ENCODE results near the gene CGREF1. TPM values are rescaled to one million over a fixed set of nuclear protein-coding genes. Genes with fewer than 3 reads are reported as not detected.

Gene CGREF1
- total RNA-seq = 8.1 and 9.0 TPM in 2 replicates

- peak within 1 kb of the TSS; percentile 36 for H3K27ac Mint-ChIP-seq
- no peak for DNase-seq (ENCODE audit: low spot score)
- peak within 1 kb of the TSS; percentile 77 for H3K4me3 Mint-ChIP-seq (ENCODE audit: low read depth)
- H3K9me3 Mint-ChIP-seq = no peaks in the 10 kb centered on the region
- H3K4me1 Mint-ChIP-seq (ENCODE audit: low read depth) = peaks cover 12% of the 10 kb centered on the region
- peaks cover 39% of the 10 kb centered on the region for H3K27me3 Mint-ChIP-seq (ENCODE audit: low read depth)
- H3K36me3 Mint-ChIP-seq (ENCODE audit: low read depth) = no peaks in the 10 kb centered on the region
- intact Hi-C loops (cut with micrococcal nuclease) = no loop called here
These were observed at the start of gene CGREF1 for GRCh38 chr2:27118525-27119329. CGREF1 (minus strand) TSS chr2:27119128; CDS start chr2:27104366, 14,762 bp downstream.

- peaks cover 9% of the 10 kb centered on the region for H3K4me1 Mint-ChIP-seq (ENCODE audit: low read depth)
- no peak overlapping the region for H3K4me3 Mint-ChIP-seq (ENCODE audit: low read depth)
- no peak overlapping the region for H3K27ac Mint-ChIP-seq
- no peak for DNase-seq (ENCODE audit: low spot score)
- peaks cover 5% of the 10 kb centered on the region for H3K27me3 Mint-ChIP-seq (ENCODE audit: low read depth)
- intact Hi-C loops (cut with micrococcal nuclease) = no loop called here
- H3K36me3 Mint-ChIP-seq (ENCODE audit: low read depth) = no peaks in the 10 kb centered on the region
- H3K9me3 Mint-ChIP-seq = no peaks in the 10 kb centered on the region
These were observed 46.2 kb upstream of the CGREF1 start for GRCh38 chr2:27164960-27165763.

- no peak for DNase-seq (ENCODE audit: low spot score)
- no peaks in the 10 kb centered on the region for H3K9me3 Mint-ChIP-seq
- no peak overlapping the region for H3K27ac Mint-ChIP-seq
- intact Hi-C loops (cut with micrococcal nuclease) = no loop called here
- no peaks in the 10 kb centered on the region for H3K36me3 Mint-ChIP-seq (ENCODE audit: low read depth)
- H3K4me3 Mint-ChIP-seq (ENCODE audit: low read depth) = no peak overlapping the region
- peaks cover 9% of the 10 kb centered on the region for H3K4me1 Mint-ChIP-seq (ENCODE audit: low read depth)
- peaks cover 4% of the 10 kb centered on the region for H3K27me3 Mint-ChIP-seq (ENCODE audit: low read depth)
These were observed 43.5 kb upstream of the CGREF1 start for GRCh38 chr2:27162151-27163121.

- H3K27ac Mint-ChIP-seq = no peak overlapping the region
- intact Hi-C loops (cut with micrococcal nuclease) = no loop called here
- H3K27me3 Mint-ChIP-seq (ENCODE audit: low read depth) = peaks cover 2% of the 10 kb centered on the region
- DNase-seq (ENCODE audit: low spot score) = no peak
- H3K4me1 Mint-ChIP-seq (ENCODE audit: low read depth) = peaks cover 4% of the 10 kb centered on the region
- no peak overlapping the region for H3K4me3 Mint-ChIP-seq (ENCODE audit: low read depth)
- no peaks in the 10 kb centered on the region for H3K36me3 Mint-ChIP-seq (ENCODE audit: low read depth)
- no peaks in the 10 kb centered on the region for H3K9me3 Mint-ChIP-seq
These were observed 41.3 kb upstream of the CGREF1 start for GRCh38 chr2:27160191-27160590.

GRCh38 chr2:27159271-27159670 is 40.3 kb upstream of the CGREF1 start:
- intact Hi-C loops (cut with micrococcal nuclease) = no loop called here
- H3K27ac Mint-ChIP-seq = no peak overlapping the region
- no peaks in the 10 kb centered on the region for H3K36me3 Mint-ChIP-seq (ENCODE audit: low read depth)
- H3K27me3 Mint-ChIP-seq (ENCODE audit: low read depth) = peaks cover 2% of the 10 kb centered on the region
- H3K4me3 Mint-ChIP-seq (ENCODE audit: low read depth) = no peak overlapping the region
- no peak for DNase-seq (ENCODE audit: low spot score)
- no peaks in the 10 kb centered on the region for H3K9me3 Mint-ChIP-seq
- H3K4me1 Mint-ChIP-seq (ENCODE audit: low read depth) = no peaks in the 10 kb centered on the region

DNA sequence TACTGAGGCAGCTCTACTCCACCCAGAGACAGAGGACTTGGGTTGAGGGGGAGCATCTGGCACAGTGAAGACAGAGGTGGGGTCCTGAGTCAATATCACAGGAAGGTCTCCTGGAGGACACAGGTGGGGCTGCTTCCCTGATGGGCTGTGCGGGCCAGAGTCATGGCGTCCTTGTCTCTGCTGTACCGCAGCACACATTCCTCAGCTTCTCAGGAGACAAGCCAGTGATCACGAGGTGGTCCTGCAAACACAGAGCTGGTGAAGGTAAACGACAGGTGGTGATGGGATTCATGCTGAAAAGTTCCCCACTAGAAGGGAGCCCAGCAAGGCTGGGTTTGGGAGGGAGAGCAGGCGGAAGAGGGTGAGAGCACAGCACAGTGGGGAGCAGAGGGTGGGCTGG is 39.5 kb upstream of the CGREF1 start:
- H3K36me3 Mint-ChIP-seq (ENCODE audit: low read depth) = no peaks in the 10 kb centered on the region
- no peaks in the 10 kb centered on the region for H3K9me3 Mint-ChIP-seq
- no peak overlapping the region for H3K27ac Mint-ChIP-seq
- no peak for DNase-seq (ENCODE audit: low spot score)
- intact Hi-C loops (cut with micrococcal nuclease) = no loop called here
- H3K4me3 Mint-ChIP-seq (ENCODE audit: low read depth) = no peak overlapping the region
- H3K4me1 Mint-ChIP-seq (ENCODE audit: low read depth) = no peaks in the 10 kb centered on the region
- H3K27me3 Mint-ChIP-seq (ENCODE audit: low read depth) = peaks cover 3% of the 10 kb centered on the region

DNA sequence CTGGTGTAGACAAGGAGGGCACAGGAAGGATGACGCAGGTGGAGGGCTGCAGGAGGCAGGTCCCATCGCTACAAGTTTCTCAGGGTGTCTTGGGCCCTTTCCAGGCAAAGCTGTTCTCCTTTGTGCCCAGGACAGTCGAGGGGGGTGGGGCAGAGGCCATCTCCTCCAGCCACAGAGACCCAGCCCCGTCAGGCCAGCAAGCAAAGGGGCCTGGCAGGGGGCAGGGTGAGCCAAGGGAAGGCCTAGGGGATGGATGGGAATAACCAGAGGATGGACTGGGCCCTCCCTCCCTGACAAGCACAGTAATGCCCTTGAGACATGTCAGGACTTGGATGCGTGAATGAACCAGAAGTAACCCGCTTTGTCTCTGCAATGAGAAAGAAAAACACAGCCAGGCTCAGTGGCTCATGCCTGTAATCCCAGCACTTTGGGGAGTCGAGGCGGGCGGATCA is 36.2 kb upstream of the CGREF1 start:
- Mint-ChIP-seq H3K27me3 (ENCODE audit: low read depth) (peaks cover 4% of the 10 kb centered on the region), H3K36me3 (ENCODE audit: low read depth) (no peaks in the 10 kb centered on the region), H3K4me3 (ENCODE audit: low read depth) (no peak overlapping the region), H3K27ac (no peak overlapping the region), H3K9me3 (no peaks in the 10 kb centered on the region), H3K4me1 (ENCODE audit: low read depth) (peaks cover 6% of the 10 kb centered on the region)
- DNase-seq (ENCODE audit: low spot score) = no peak
- intact Hi-C loops (cut with micrococcal nuclease) = no loop called here

DNA sequence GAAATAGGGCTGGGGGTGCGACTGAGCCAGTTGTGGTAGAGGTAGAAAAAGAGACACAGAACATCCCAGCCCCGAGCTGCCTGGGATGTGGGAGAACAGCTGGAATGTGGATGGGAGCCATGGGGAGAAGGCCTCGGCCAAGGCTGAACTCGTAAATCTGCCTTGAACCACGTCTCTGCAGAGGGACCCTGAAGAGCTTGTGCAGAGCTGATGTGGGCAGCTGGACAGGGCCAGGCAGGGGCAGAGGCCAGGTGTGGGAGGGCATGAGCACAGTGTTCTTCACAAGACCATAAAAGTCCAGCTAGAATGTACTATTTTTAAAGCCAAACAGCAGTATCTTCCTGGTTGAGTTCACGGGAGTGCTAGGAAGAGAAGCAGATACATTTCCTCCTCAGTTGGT is 35.6 kb upstream of the CGREF1 start:
- H3K27ac Mint-ChIP-seq = no peak overlapping the region
- H3K4me1 Mint-ChIP-seq (ENCODE audit: low read depth) = peaks cover 6% of the 10 kb centered on the region
- H3K36me3 Mint-ChIP-seq (ENCODE audit: low read depth) = no peaks in the 10 kb centered on the region

DNA sequence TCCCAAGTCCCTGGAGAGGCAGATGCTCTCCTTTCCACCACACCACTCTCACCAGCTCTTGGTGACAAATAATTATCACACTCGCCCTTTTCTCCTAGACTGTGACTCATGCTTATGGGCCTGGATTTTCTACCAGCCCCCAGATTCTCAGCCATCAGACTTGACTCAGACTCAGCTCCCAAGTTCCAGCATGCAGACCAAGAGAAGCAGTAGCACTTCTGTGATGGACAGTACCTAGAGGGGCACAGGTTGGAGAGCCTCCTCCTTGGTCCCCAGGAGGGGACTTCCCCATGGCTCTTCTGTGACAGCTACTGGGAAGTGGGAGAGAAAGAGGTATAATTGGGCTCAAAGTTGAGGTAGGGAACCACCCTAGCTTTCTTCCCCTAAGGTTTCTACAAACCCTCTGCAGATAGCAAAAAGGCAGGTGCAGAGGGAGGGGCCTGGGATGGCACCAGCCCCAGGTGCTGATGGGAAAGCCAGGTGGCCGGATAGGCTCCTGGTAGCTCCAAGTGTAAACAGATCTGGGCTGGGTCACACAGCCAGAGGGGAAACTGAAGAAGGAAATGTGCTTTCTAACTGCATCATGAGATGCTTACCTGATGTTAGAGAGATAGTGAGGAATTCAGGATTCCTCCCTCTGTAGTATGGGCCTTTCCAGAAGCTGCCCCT is 34.0 kb upstream of the CGREF1 start:
- no peak overlapping the region for H3K4me3 Mint-ChIP-seq (ENCODE audit: low read depth)
- peaks cover 6% of the 10 kb centered on the region for H3K4me1 Mint-ChIP-seq (ENCODE audit: low read depth)
- no peaks in the 10 kb centered on the region for H3K36me3 Mint-ChIP-seq (ENCODE audit: low read depth)
- H3K27ac Mint-ChIP-seq = no peak overlapping the region
- no peaks in the 10 kb centered on the region for H3K9me3 Mint-ChIP-seq
- intact Hi-C loops (cut with micrococcal nuclease) = no loop called here
- peaks cover 4% of the 10 kb centered on the region for H3K27me3 Mint-ChIP-seq (ENCODE audit: low read depth)
- DNase-seq (ENCODE audit: low spot score) = no peak

More for the DNA sequence above, 35.6 kb upstream of the CGREF1 start:
- Mint-ChIP-seq H3K4me3 (ENCODE audit: low read depth) (no peak overlapping the region), H3K27me3 (ENCODE audit: low read depth) (peaks cover 4% of the 10 kb centered on the region), H3K9me3 (no peaks in the 10 kb centered on the region)
- DNase-seq (ENCODE audit: low spot score) = no peak
- intact Hi-C loops (cut with micrococcal nuclease) = no loop called here

- intact Hi-C loops (cut with micrococcal nuclease) = no loop called here
- no peaks in the 10 kb centered on the region for H3K9me3 Mint-ChIP-seq
- H3K36me3 Mint-ChIP-seq (ENCODE audit: low read depth) = no peaks in the 10 kb centered on the region
- peaks cover 6% of the 10 kb centered on the region for H3K4me1 Mint-ChIP-seq (ENCODE audit: low read depth)
- DNase-seq (ENCODE audit: low spot score) = no peak
- H3K27me3 Mint-ChIP-seq (ENCODE audit: low read depth) = peaks cover 4% of the 10 kb centered on the region
- no peak overlapping the region for H3K27ac Mint-ChIP-seq
- no peak overlapping the region for H3K4me3 Mint-ChIP-seq (ENCODE audit: low read depth)
These were observed 33.3 kb upstream of the CGREF1 start for GRCh38 chr2:27152102-27152795.

- no peak overlapping the region for H3K4me3 Mint-ChIP-seq (ENCODE audit: low read depth)
- no peaks in the 10 kb centered on the region for H3K9me3 Mint-ChIP-seq
- H3K36me3 Mint-ChIP-seq (ENCODE audit: low read depth) = no peaks in the 10 kb centered on the region
- intact Hi-C loops (cut with micrococcal nuclease) = no loop called here
- H3K27me3 Mint-ChIP-seq (ENCODE audit: low read depth) = peaks cover 4% of the 10 kb centered on the region
- no peak for DNase-seq (ENCODE audit: low spot score)
- peaks cover 6% of the 10 kb centered on the region for H3K4me1 Mint-ChIP-seq (ENCODE audit: low read depth)
- no peak overlapping the region for H3K27ac Mint-ChIP-seq
These were observed 31.8 kb upstream of the CGREF1 start for GRCh38 chr2:27150639-27151230.
